HepG2 (cell line): ENCODE data around the gene VEZF1. TPM values are rescaled to one million over a fixed set of nuclear protein-coding genes. Genes with fewer than 3 reads are reported as not detected.
A peak's percentile ranks its signal among the peaks of the same experiment; 100 is the strongest.

Source experiments
- AHDC1 ChIP-seq: sonication (generic); formaldehyde crosslinking; IDR thresholded peaks from 2 replicates; pipeline ENCODE4 v1.5.1; 2020; ENCODE audit warnings: mild to moderate bottlenecking, missing genetic modification reagents, borderline replicate concordance
- ARID5B ChIP-seq: IDR thresholded peaks from 2 replicates; pipeline ENCODE4 v1.4.0; 2020; ENCODE audit warnings: mild to moderate bottlenecking, missing genetic modification reagents
- DDIT3 ChIP-seq: sonication (generic); formaldehyde crosslinking; IDR thresholded peaks from 2 replicates; pipeline ENCODE4 v1.4.0; 2020; ENCODE audit warnings: mild to moderate bottlenecking, missing genetic modification reagents
- ELF3 ChIP-seq: IDR thresholded peaks from 2 replicates; pipeline ENCODE4 v1.6.1; 2016; ENCODE audit warnings: missing genetic modification reagents, missing compliant biosample characterization
- HMG20A ChIP-seq: IDR thresholded peaks from 2 replicates; pipeline ENCODE4 v1.6.1; 2016; ENCODE audit warnings: borderline replicate concordance
- HNF1A ChIP-seq, 2 experiments: sonication (generic) in 1 of 2; formaldehyde crosslinking in 1 of 2; IDR thresholded peaks; 2 replicates each; pipeline versions ENCODE4 v1.4.0 to v1.6.1; 2016 to 2020; ENCODE audit warnings: borderline replicate concordance in 1 of 2, low read depth in 1 of 2, mild to moderate bottlenecking in 1 of 2, missing genetic modification reagents in 1 of 2
- MTA1 ChIP-seq: sonication (generic); formaldehyde crosslinking; IDR thresholded peaks from 2 replicates; pipeline ENCODE4 v1.4.0; 2020; ENCODE audit warnings: missing genetic modification reagents, mild to moderate bottlenecking, borderline replicate concordance
- MTERF4 ChIP-seq: sonication (generic); formaldehyde crosslinking; IDR thresholded peaks from 2 replicates; pipeline ENCODE4 v1.8.0; 2023; ENCODE audit warnings: mild to moderate bottlenecking, missing genetic modification reagents
- TRIM24 ChIP-seq: sonication (generic); formaldehyde crosslinking; IDR thresholded peaks from 2 replicates; pipeline ENCODE4 v1.8.0; 2022; ENCODE audit warnings: mild to moderate bottlenecking, missing genetic modification reagents
- ZNF180 ChIP-seq: sonication (generic); formaldehyde crosslinking; IDR thresholded peaks from 2 replicates; pipeline ENCODE4 v1.4.0; 2020; ENCODE audit warnings: low read depth, missing genetic modification reagents, borderline replicate concordance
- polyA plus RNA-seq, 8 experiments: library from polyadenylated mRNA; depleted of rRNA in 3 of 8; stranded (reverse) in 7 of 8; unstranded in 1 of 8; fragments of >200 nt; fragmentation: Illumina TruSeq in 4 of 8; extraction: Trizol in 4 of 8; gene quantifications; 2 replicates each; pipeline versions ENCODE4 v1.2.1 to v1.2.3, GENCODE V29; 2011 to 2016; ENCODE audit warnings: low read depth in 4 of 8, missing spikeins in 1 of 8, mixed read lengths in 1 of 8; ENCODE audit not compliant: insufficient read depth in 1 of 8
- total RNA-seq, 5 experiments: library from RNA; depleted of rRNA; stranded (reverse); fragments of >200 nt; fragmentation: Illumina TruSeq; extraction: Trizol; gene quantifications; 2 replicates each; pipeline ENCODE4 v1.2.3, GENCODE V29; 2016; ENCODE audit warnings: low read depth in 1 of 5

The VEZF1 gene
- total and polyA plus RNA-seq, 2 of the 13 experiments (the other 11 are each of a cell fraction or from before 2014, with no cell fraction given), result 45.9 to 49.7 TPM

GRCh38 chr17:57995076-57995956, 7.3 kb upstream of the VEZF1 start (continued):
- TF ChIP-seq HNF1A (IDR thresholded peaks at IDR 0.05; ENCODE audit: low read depth) (no peak), HNF1A (CRISPR knock-in tag; IDR thresholded peaks at IDR 0.05; ENCODE audit: borderline replicate concordance) (no peak), MTA1 (CRISPR knock-in tag) (no peak), TRIM24 (CRISPR knock-in tag) (no peak), HMG20A (CRISPR knock-in tag) (no peak), AHDC1 (0 out of 2 replicates have a peak, but pooled peaks have one; percentile 37), MTERF4 (CRISPR knock-in tag) (no peak), ZNF180 (no peak), ARID5B (CRISPR knock-in tag) (peak; percentile 22; the same call in 1 of the 2 replicates), DDIT3 (CRISPR knock-in tag) (no peak), ELF3 (CRISPR knock-in tag) (peak; percentile 27; the same call in 1 of the 2 replicates)
